Measurements from ENCODE around the gene IFNK. TPM values are rescaled to one million over a fixed set of nuclear protein-coding genes. Genes with fewer than 3 reads are reported as not detected.

IFNK gene
- total and polyA plus RNA-seq, 2 experiments from 2014 or later, result not detected

- TF ChIP-seq, protein P1, sequence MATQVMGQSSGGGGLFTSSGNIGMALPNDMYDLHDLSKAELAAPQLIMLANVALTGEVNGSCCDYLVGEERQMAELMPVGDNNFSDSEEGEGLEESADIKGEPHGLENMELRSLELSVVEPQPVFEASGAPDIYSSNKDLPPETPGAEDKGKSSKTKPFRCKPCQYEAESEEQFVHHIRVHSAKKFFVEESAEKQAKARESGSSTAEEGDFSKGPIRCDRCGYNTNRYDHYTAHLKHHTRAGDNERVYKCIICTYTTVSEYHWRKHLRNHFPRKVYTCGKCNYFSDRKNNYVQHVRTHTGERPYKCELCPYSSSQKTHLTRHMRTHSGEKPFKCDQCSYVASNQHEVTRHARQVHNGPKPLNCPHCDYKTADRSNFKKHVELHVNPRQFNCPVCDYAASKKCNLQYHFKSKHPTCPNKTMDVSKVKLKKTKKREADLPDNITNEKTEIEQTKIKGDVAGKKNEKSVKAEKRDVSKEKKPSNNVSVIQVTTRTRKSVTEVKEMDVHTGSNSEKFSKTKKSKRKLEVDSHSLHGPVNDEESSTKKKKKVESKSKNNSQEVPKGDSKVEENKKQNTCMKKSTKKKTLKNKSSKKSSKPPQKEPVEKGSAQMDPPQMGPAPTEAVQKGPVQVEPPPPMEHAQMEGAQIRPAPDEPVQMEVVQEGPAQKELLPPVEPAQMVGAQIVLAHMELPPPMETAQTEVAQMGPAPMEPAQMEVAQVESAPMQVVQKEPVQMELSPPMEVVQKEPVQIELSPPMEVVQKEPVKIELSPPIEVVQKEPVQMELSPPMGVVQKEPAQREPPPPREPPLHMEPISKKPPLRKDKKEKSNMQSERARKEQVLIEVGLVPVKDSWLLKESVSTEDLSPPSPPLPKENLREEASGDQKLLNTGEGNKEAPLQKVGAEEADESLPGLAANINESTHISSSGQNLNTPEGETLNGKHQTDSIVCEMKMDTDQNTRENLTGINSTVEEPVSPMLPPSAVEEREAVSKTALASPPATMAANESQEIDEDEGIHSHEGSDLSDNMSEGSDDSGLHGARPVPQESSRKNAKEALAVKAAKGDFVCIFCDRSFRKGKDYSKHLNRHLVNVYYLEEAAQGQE (IDR thresholded peaks at IDR 0.05; ENCODE audit: unreplicated experiment), result no peak
- no peak for TF ChIP-seq NANOG (IDR thresholded peaks at IDR 0.05; ENCODE audit: borderline replicate concordance)
- TF ChIP-seq EZH2phosphoT487 (IDR thresholded peaks at IDR 0.05; ENCODE audit: unreplicated experiment), result no peak
- TF ChIP-seq CREB1 (CRISPR knock-in tag; IDR thresholded peaks at IDR 0.05; ENCODE audit: low read depth), result no peak
- TF ChIP-seq ZNF114 (CRISPR knock-in tag; IDR thresholded peaks at IDR 0.05), result no peak
- TF ChIP-seq, protein P2, sequence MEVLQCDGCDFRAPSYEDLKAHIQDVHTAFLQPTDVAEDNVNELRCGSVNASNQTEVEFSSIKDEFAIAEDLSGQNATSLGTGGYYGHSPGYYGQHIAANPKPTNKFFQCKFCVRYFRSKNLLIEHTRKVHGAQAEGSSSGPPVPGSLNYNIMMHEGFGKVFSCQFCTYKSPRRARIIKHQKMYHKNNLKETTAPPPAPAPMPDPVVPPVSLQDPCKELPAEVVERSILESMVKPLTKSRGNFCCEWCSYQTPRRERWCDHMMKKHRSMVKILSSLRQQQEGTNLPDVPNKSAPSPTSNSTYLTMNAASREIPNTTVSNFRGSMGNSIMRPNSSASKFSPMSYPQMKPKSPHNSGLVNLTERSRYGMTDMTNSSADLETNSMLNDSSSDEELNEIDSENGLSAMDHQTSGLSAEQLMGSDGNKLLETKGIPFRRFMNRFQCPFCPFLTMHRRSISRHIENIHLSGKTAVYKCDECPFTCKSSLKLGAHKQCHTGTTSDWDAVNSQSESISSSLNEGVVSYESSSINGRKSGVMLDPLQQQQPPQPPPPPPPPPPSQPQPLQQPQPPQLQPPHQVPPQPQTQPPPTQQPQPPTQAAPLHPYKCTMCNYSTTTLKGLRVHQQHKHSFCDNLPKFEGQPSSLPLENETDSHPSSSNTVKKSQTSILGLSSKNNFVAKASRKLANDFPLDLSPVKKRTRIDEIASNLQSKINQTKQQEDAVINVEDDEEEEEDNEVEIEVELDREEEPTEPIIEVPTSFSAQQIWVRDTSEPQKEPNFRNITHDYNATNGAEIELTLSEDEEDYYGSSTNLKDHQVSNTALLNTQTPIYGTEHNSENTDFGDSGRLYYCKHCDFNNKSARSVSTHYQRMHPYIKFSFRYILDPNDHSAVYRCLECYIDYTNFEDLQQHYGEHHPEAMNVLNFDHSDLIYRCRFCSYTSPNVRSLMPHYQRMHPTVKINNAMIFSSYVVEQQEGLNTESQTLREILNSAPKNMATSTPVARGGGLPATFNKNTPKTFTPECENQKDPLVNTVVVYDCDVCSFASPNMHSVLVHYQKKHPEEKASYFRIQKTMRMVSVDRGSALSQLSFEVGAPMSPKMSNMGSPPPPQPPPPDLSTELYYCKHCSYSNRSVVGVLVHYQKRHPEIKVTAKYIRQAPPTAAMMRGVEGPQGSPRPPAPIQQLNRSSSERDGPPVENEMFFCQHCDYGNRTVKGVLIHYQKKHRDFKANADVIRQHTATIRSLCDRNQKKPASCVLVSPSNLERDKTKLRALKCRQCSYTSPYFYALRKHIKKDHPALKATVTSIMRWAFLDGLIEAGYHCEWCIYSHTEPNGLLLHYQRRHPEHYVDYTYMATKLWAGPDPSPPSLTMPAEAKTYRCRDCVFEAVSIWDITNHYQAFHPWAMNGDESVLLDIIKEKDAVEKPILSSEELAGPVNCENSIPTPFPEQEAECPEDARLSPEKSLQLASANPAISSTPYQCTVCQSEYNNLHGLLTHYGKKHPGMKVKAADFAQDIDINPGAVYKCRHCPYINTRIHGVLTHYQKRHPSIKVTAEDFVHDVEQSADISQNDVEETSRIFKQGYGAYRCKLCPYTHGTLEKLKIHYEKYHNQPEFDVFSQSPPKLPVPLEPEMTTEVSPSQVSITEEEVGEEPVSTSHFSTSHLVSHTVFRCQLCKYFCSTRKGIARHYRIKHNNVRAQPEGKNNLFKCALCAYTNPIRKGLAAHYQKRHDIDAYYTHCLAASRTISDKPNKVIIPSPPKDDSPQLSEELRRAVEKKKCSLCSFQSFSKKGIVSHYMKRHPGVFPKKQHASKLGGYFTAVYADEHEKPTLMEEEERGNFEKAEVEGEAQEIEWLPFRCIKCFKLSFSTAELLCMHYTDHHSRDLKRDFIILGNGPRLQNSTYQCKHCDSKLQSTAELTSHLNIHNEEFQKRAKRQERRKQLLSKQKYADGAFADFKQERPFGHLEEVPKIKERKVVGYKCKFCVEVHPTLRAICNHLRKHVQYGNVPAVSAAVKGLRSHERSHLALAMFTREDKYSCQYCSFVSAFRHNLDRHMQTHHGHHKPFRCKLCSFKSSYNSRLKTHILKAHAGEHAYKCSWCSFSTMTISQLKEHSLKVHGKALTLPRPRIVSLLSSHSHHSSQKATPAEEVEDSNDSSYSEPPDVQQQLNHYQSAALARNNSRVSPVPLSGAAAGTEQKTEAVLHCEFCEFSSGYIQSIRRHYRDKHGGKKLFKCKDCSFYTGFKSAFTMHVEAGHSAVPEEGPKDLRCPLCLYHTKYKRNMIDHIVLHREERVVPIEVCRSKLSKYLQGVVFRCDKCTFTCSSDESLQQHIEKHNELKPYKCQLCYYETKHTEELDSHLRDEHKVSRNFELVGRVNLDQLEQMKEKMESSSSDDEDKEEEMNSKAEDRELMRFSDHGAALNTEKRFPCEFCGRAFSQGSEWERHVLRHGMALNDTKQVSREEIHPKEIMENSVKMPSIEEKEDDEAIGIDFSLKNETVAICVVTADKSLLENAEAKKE (CRISPR knock-in tag; IDR thresholded peaks at IDR 0.05), result no peak
Observed at GRCh38 chr9:27554712-27555111, 30.6 kb downstream of the IFNK start (continued).

DNA sequence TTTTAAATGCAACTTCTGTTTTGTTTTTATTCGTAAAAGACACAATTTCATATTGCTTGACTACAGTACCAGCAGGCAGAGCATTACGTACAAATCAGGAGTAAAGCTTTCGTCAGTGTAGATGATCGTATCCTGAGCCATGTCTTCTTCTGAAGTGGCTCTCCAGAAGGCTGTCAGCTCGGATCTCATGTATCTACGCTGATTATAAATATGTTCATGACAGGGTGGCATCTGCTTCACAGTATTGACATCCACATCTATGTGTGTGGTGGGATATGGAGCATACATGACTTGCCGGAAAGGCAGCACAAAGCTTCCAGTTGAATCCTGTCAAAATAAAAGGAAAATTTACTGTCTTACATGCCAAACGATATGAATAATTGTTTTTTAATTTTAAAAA is 32.4 kb downstream of the IFNK start:
- Histone ChIP-seq H4K20me1 (replicated peaks; ENCODE audit: insufficient read depth) (peaks cover 5% of the 10 kb centered on the region; the same call in 1 of the 2 replicates), H3K4me2 (no peak overlapping the region), H3K4me1 (ENCODE audit: insufficient read depth) (no peaks in the 10 kb centered on the region), H3F3A (replicated peaks; ENCODE audit: low read depth) (no peaks in the 10 kb centered on the region), H3K27ac (ENCODE audit: low read depth) (no peak overlapping the region), H3K36me3 (ENCODE audit: insufficient read depth) (peaks cover 35% of the 10 kb centered on the region; the same call in 1 of the 2 replicates), H3K79me2 (replicated peaks; ENCODE audit: insufficient read depth) (no peaks in the 10 kb centered on the region), H3K4me3 (no peak overlapping the region), H2AFZ (no peak overlapping the region), H3K27me3 (ENCODE audit: insufficient read depth) (no peaks in the 10 kb centered on the region), H3K9me2 (ENCODE audit: insufficient read depth) (no peaks in the 10 kb centered on the region)
- ATAC-seq, result no peak
- no peak overlapping the region for H3K4me3 Mint-ChIP-seq
- DNase-seq (ENCODE audit: low spot score), result no peak
- no peak overlapping the region for H3K27ac Mint-ChIP-seq
- no peaks in the 10 kb centered on the region for H3K4me1 Mint-ChIP-seq
- peaks cover 31% of the 10 kb centered on the region; the same call in 2 of the 3 replicates for H3K36me3 Mint-ChIP-seq (ENCODE audit: low read depth)
- no peaks in the 10 kb centered on the region for H3K27me3 Mint-ChIP-seq (ENCODE audit: insufficient read depth, low read depth, poor library complexity)
- no peak for TF ChIP-seq ZNF331 (CRISPR knock-in tag; IDR thresholded peaks at IDR 0.05; ENCODE audit: low read depth)
- TF ChIP-seq, protein P1 (IDR thresholded peaks at IDR 0.05; ENCODE audit: unreplicated experiment), result no peak
- H3K9me3 Mint-ChIP-seq, result no peaks in the 10 kb centered on the region
